Endothelial cell of umbilical vein (primary cell): ENCODE results near the gene ACBD3. TPM values are rescaled to one million over a fixed set of nuclear protein-coding genes. Genes with fewer than 3 reads are reported as not detected.

Experiments
- BruUV-seq: library from RNA; stranded (reverse); fragments of 400-500 nt; replicated peaks from 2 replicates; lab custom pipeline; 2021; lab: Mats Ljungman, UMichigan
- CTCF ChIA-PET: fragments of 300-600, 350-600 bp; sonication (Branson Sonifier 250); formaldehyde crosslinking; loops from one replicate; lab custom pipeline; 2021; ENCODE audit warnings: antibody characterized with exemption, inconsistent platforms; lab: Charles Lee
- POLR2A ChIA-PET: fragments of 300-600, 350-600 bp; sonication (Branson Sonifier 250); formaldehyde crosslinking; loops from one replicate; lab custom pipeline; 2021; ENCODE audit warnings: antibody characterized with exemption, inconsistent platforms; lab: Charles Lee
- DNase-seq: peaks from one replicate; pipeline ENCODE4 v3.0.0-alpha.2; 2011; ENCODE audit warnings: low read depth, low spot score
- FAIRE-seq: peaks from 2 replicates; lab custom pipeline; 2011; peaks lifted over from hg19 to GRCh38; lab: Jason Lieb, UNC
- H2AFZ ChIP-seq: 2 replicates; pipeline ENCODE4 v1.6.0; 2012; ENCODE audit warnings: low read depth, low read length, control low read depth, inconsistent platforms
- H3K27ac ChIP-seq: 2 replicates; pipeline ENCODE4 v1.5.1; 2011; ENCODE audit warnings: low read depth, mild to moderate bottlenecking, control low read depth, low read length, moderate library complexity; ENCODE audit not compliant: insufficient read depth
- H3K27me3 ChIP-seq, 2 experiments: 2 replicates each; pipeline versions ENCODE4 v1.6.0 to v1.6.1; 2011; ENCODE audit warnings: low read length in 2 of 2, mixed read lengths in 1 of 2; ENCODE audit not compliant: control insufficient read depth in 2 of 2, insufficient read depth in 2 of 2
- H3K36me3 ChIP-seq, 2 experiments: 2 replicates in 1 of 2; 3 replicates in 1 of 2; pipeline ENCODE4 v1.5.1; 2011; ENCODE audit warnings: low read length in 2 of 2, mild to moderate bottlenecking in 1 of 2, moderate library complexity in 1 of 2; ENCODE audit not compliant: control insufficient read depth in 2 of 2, insufficient read depth in 2 of 2; ENCODE audit errors: extremely low read depth in 1 of 2
- H3K4me1 ChIP-seq: 3 replicates; pipeline ENCODE4 v1.5.1; 2011; ENCODE audit warnings: mild to moderate bottlenecking, low read length; ENCODE audit not compliant: control insufficient read depth, insufficient read depth; ENCODE audit errors: extremely low read depth
- H3K4me2 ChIP-seq: 2 replicates; pipeline ENCODE4 v1.6.1; 2011; ENCODE audit warnings: low read length, control low read depth, mixed read lengths; ENCODE audit not compliant: insufficient read depth
- H3K4me3 ChIP-seq, 3 experiments: fragments of 200-600 bp in 1 of 3; sonication (generic), shearing (Covaris generic) in 1 of 3; replicated peaks in 1 of 3; 2 replicates each; pipeline ENCODE4 v1.5.1; 2011 to 2016; ENCODE audit warnings: control low read depth in 3 of 3, low read length in 3 of 3, mild to moderate bottlenecking in 2 of 3, inconsistent platforms in 1 of 3, low read depth in 1 of 3, moderate library complexity in 1 of 3; ENCODE audit not compliant: insufficient read depth in 1 of 3
- H3K79me2 ChIP-seq: 2 replicates; pipeline ENCODE4 v1.6.0; 2012; ENCODE audit warnings: low read length, inconsistent platforms; ENCODE audit not compliant: control insufficient read depth, insufficient read depth
- H3K9ac ChIP-seq: replicated peaks from 2 replicates; pipeline ENCODE3; 2011; ENCODE audit warnings: low read length, control low read depth; ENCODE audit not compliant: insufficient read depth; ENCODE audit errors: extremely low read depth
- H3K9me1 ChIP-seq: replicated peaks from 3 replicates; pipeline ENCODE4 v1.6.0; 2011; ENCODE audit warnings: mild to moderate bottlenecking, low read length; ENCODE audit not compliant: control insufficient read depth, insufficient read depth; ENCODE audit errors: extremely low read depth
- H3K9me3 ChIP-seq: replicated peaks from 2 replicates; pipeline ENCODE4 v1.5.1; 2012; ENCODE audit warnings: low read length, inconsistent platforms; ENCODE audit not compliant: control insufficient read depth, insufficient read depth
- H4K20me1 ChIP-seq: replicated peaks from 2 replicates; pipeline ENCODE3; 2011; ENCODE audit warnings: mild to moderate bottlenecking, low read length; ENCODE audit not compliant: control insufficient read depth, insufficient read depth; ENCODE audit errors: extremely low read depth
- CTCF ChIP-seq, 2 donors: IDR thresholded peaks; 1 replicate in 1 of 2; 2 replicates in 1 of 2; pipeline ENCODE4 v1.5.1; 2011; ENCODE audit warnings: low read length in 2 of 2, mild to moderate bottlenecking in 2 of 2, moderate library complexity in 2 of 2, control low read depth in 1 of 2, inconsistent platforms in 1 of 2, low read depth in 1 of 2; ENCODE audit not compliant: insufficient read depth in 1 of 2; ENCODE audit errors: extremely low read depth in 1 of 2
- EZH2 ChIP-seq: IDR thresholded peaks from 2 replicates; pipeline ENCODE4 v1.6.1; 2012; ENCODE audit warnings: borderline replicate concordance, low read depth, mild to moderate bottlenecking, moderate library complexity, low read length, inconsistent platforms; ENCODE audit not compliant: severe bottlenecking
- FOS ChIP-seq: IDR thresholded peaks from 2 replicates; pipeline ENCODE4 v1.6.1; 2011; ENCODE audit warnings: mild to moderate bottlenecking, low read length, moderate library complexity, borderline replicate concordance; ENCODE audit not compliant: insufficient read depth
- GATA2 ChIP-seq: IDR thresholded peaks from 2 replicates; pipeline ENCODE4 v1.7.0; 2011; ENCODE audit warnings: low read depth, mild to moderate bottlenecking, moderate library complexity, mixed read lengths, low read length; ENCODE audit not compliant: insufficient read length, insufficient read depth
- JUN ChIP-seq: IDR thresholded peaks from 2 replicates; pipeline ENCODE4 v1.6.1; 2011; ENCODE audit warnings: borderline replicate concordance, low read depth; ENCODE audit not compliant: insufficient read length, insufficient read depth
- MAX ChIP-seq: IDR thresholded peaks from 2 replicates; pipeline ENCODE4 v1.6.1; 2011; ENCODE audit not compliant: insufficient read depth, insufficient read length
- MYC ChIP-seq: IDR thresholded peaks from one replicate; pipeline ENCODE4 v1.6.1; 2011; ENCODE audit warnings: mild to moderate bottlenecking, low read depth, low read length
- POLR2A ChIP-seq: IDR thresholded peaks from 2 replicates; pipeline ENCODE4 v1.6.1; 2012; ENCODE audit warnings: low read depth, mild to moderate bottlenecking, control low read depth, low read length
- POLR2AphosphoS5 ChIP-seq: IDR thresholded peaks from 2 replicates; pipeline ENCODE4 v1.6.1; 2012; ENCODE audit warnings: low read depth, mild to moderate bottlenecking, control low read depth, low read length, moderate library complexity; ENCODE audit not compliant: insufficient read depth
- dilution Hi-C: fragments of 300-500 bp; cut with MboI; formaldehyde crosslinking; loops from one replicate; pipeline ENCODE4 v1.15.0; 2019; ENCODE audit warnings: low sequenced_read_pairs; ENCODE audit not compliant: extremely low pct_ligation_motif_present
- intact Hi-C: fragments of 100-400 bp; cut with micrococcal nuclease; formaldehyde crosslinking; loops from one replicate; pipeline ENCODE4 v1.10.0; 2022
- polyA plus RNA-seq, 4 experiments: library from polyadenylated mRNA; depleted of rRNA in 3 of 4; stranded (reverse) in 3 of 4; unstranded in 1 of 4; fragments of >200 nt; gene quantifications; 2 replicates each; pipeline versions ENCODE4 v1.2.1 to v1.2.3, GENCODE V29; 2011 to 2012; ENCODE audit warnings: missing spikeins in 1 of 4
- total RNA-seq: library from RNA; stranded (reverse); gene quantifications from 2 replicates; pipeline ENCODE4 v1.2.3, GENCODE V29; 2021

ACBD3 gene
- total and polyA plus RNA-seq, 2 donors (not counting 3 experiments of a cell fraction or from before 2014, with no cell fraction given): 12.3 to 36.4 TPM

GRCh38 chr1:226111883-226112261 is 74.7 kb downstream of the ACBD3 start:
- Histone ChIP-seq H4K20me1 (no peaks in the 10 kb centered on the region), H3K4me2 (no peak overlapping the region), H3K9ac (no peak overlapping the region), H3K27me3 (no peaks in the 10 kb centered on the region), H3K9me3 (no peaks in the 10 kb centered on the region), H3K27ac (no peak overlapping the region), H3K4me1 (peaks cover 13% of the 10 kb centered on the region), H3K36me3 (no peaks in the 10 kb centered on the region), H2AFZ (no peak overlapping the region), H3K9me1 (no peaks in the 10 kb centered on the region), H3K4me3 (no peak overlapping the region), H3K79me2 (no peaks in the 10 kb centered on the region)
- DNase-seq (no peak), FAIRE-seq (no peak)
- intact Hi-C loops: no loop called here
- dilution Hi-C loops: no loop called here
- no TSS peak for BruUV-seq
- TF ChIP-seq POLR2AphosphoS5 (no peak), POLR2A (no peak), MYC (no peak), FOS (no peak), GATA2 (no peak), EZH2 (no peak), CTCF (IDR thresholded peaks at IDR 0.05; ENCODE audit: extremely low read depth in 1 of 2, insufficient read depth in 1 of 2, low read depth in 1 of 2, low read length in 2 of 2) (no peak), JUN (no peak), MAX (no peak)
- CTCF ChIA-PET: interaction anchor here (1.4 to 6.4 kb wide), 3 partner anchors 11 to 47 kb away, joined by 5 to 55 read pairs (median 13); no protein-coding TSS in a partner anchor
- POLR2A ChIA-PET: interaction anchor here (1.9 kb wide), 1 partner anchor 49 kb away, joined by 6 read pairs; the partner anchor contains the start of gene H3-3A
